Non-pigmented ciliary epithelial cell (primary cell): ENCODE data around the gene RAPGEF1.
"Not testable (repeated sequence)": the region's sequence is repeated elsewhere in the genome, so short reads cannot be mapped to it uniquely, and the experiment has no call there.

Source experiments
- DNase-seq: peaks from one replicate; pipeline ENCODE4 v3.0.0-alpha.2; 2010; ENCODE audit warnings: low read depth

The RAPGEF1 gene

DNA sequence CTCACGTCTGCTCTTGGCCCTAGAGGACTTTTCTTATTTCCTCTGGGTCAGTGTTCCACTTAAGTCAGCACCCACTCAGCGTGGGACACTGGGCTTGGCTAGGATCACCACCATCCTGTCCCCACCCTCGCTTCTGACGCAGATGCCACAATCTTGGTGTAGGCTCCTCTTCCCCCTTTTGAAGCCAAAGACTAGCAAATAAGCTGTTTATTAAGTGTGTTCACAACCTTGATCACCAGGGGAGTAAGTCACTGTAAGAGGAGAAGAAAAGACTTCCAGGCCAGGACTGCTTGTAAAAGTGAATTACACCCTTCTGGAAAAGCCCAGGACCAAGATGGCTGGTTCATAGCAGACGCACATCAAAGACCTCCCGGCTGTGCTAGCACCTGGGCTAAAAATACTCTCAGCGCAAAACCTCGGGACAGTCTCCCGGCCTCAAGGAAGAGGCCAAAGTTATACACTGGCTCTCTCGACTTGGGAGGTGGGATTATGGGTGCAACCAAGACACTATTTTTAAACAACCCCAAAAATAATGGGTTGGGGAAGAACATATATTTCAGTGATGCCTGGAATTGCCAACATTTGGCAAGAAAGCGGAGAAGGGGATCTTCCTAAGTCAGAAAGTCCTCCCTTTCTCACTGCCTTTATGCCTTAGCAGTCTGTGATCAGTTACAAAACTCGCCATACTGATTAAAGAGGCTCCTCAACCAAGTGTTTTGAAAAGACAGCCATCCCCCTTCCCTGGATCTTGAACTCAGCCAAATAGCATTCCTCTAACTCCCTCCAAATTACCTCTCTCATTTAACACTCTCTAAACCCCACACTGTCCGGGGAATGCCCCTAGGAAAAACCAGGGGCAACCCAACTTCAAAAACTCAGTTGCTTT lies 69.4 kb downstream of the RAPGEF1 start:
- no peak for DNase-seq

DNA sequence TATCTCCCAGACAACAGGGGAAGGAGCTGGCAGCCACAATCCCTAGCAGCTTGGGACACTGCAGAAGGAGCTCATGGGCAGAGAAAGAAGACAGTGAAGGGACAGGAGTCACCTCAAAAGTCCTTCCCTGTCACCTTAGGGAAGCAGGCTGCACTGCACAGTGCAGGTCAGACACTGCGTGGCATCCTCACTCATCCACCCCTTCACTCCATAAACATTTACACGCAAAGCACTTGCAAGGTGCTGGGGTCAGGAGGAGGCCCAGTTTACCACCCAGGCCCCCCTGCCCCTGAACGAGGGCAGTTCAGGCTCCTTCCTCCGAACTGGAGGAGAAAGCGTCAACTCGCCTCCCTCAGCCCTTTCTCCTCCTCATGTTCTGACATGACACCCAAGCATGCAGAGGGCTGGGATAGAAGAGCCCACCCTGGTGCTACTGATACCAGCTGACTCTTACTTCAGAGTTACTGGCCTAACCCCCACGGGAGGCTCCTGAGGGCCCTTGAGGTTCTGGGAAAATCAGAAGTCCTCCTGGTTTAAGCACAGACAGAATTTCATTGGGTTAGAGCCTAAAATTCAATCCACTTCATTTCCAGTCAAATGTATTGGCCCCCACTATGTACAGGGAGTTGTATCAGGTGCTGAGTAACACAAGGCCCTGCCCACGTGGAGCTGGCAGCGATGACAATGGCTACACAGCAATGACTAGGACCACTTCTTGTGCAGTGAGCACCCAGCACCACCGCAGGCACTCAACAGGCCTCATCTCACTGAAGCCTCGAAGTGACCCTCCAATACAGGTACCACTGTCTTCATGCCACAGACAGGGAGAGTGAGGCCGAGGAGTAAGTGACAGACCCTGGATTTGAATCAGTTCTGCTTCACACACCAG lies 70.4 kb downstream of the RAPGEF1 start:
- DNase-seq = no peak

- peak; percentile 41 for DNase-seq
Measured at GRCh38 chr9:131668439-131669268, 71.2 kb downstream of the RAPGEF1 start.

- no peak for DNase-seq
Measured at GRCh38 chr9:131668057-131668438, 71.8 kb downstream of the RAPGEF1 start.

DNA sequence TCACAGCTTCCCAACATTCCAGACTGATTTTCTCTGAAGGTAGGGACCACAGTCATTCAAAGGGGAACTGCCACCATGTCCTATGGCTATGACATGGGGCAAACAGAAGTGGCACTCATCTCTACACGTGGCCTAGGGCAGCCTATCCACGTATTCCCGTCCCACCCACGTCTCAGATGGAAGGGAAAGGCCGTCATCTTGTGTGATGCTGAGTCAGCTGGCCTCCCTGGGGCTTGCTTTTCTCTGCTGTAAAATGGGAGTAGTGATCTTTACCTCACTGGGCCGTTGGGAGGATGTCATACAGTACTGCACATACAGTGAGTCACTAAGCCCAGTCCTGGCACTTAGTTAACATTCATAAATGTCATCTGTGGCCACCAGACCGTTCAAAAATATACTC lies 72.3 kb downstream of the RAPGEF1 start:
- DNase-seq = no peak

GRCh38 chr9:131666774-131667173 lies 73.1 kb downstream of the RAPGEF1 start:
- DNase-seq = no peak

GRCh38 chr9:131666029-131666428 lies 73.8 kb downstream of the RAPGEF1 start:
- DNase-seq = no peak

- no peak for DNase-seq
Measured at GRCh38 chr9:131663288-131663687, 76.6 kb downstream of the RAPGEF1 start.

- DNase-seq = not testable (repeated sequence)
Measured at GRCh38 chr9:131662289-131662621, 77.6 kb downstream of the RAPGEF1 start.

- no peak for DNase-seq
Measured at GRCh38 chr9:131661568-131662288, 78.1 kb downstream of the RAPGEF1 start.

GRCh38 chr9:131660466-131661405 lies 79.1 kb downstream of the RAPGEF1 start:
- no peak for DNase-seq

DNA sequence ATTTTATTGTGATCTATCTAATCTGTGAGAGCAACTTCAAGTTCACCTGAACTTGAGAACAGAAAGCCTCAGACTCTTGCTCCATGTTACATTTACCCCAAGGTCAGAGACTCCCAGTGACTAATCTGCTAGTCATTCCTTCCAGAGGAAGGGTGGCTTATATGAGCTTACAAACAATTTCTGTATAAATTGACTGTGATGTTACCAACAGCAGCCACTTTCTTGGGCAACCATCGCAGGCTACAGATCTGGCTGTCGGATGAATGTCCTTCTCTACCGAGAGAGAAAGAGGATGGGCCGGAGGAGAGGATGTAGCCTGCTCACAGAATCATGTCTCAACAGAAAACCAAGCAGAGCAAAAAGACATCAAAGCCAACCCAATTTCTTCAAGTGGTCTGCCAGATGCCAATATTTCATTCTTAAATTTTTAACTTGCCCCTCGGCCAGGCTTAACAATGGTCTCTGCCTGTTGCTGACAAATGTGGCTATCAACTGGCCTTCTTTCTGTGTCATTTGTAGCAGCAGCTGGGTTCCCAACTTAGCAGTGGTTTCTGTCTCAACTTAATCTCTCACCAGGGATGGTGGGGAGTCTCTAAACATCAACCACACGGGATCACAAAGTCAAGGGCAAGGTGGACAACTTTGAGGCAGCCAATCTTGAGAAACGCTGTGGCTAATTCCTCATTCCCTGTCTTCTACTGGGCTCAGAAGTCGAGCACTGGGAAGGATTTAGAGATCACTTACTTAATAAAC lies 81.3 kb downstream of the RAPGEF1 start:
- peak; percentile 82 for DNase-seq

DNA sequence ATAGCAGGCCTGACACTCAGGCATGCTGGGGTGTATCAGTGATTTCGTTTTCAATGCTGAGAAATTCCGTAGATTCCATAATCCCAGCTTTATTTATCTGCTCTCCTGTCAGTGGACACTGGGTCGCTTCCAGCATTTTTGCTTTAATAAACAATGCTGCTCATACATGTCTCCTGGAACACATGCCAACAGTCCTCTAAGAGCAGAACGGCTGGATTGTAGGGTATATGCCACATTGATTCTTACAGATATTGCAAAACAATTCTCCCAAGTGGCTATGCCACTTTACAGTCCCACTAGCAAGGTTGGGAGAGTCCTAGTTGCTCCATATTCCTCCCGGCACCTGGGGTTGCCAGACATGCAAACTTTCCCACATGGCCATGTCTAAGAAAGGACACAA lies 81.9 kb downstream of the RAPGEF1 start:
- DNase-seq = no peak

- DNase-seq = no peak
Measured at GRCh38 chr9:131657456-131657855, 82.4 kb downstream of the RAPGEF1 start.

- no peak for DNase-seq
Measured at GRCh38 chr9:131657037-131657377, 82.9 kb downstream of the RAPGEF1 start.

DNA sequence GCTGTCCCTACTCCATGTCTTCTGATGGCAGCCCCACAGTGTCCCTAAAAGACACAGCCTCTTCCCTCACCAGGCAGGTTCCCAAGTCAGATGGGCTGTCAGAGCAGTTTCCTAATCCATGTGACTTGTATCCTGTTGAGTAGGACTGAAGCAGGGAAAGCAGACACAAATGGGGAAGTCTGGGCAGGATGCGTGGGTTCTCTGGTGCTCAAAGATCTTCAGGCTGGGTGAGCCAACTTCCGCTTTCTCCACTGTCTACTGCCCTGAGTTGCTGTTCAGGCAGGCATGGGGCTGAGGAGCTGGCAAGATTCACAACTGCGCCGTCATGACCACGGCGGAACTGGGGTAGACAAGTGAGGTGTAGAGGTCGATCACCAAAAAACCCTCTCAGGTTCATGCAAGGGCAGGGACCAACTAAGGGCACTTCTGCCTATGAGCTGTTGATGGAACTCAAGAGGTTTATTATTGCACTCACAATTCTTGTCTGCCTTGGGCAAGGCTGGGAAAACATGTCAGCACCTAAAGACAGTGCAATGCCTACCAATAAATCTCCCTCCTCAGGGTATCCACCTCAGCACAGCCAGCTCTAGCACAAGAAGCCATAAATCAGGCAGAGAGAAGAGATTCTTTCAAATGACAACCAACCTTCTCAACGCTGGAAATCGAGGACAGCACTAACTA lies 83.4 kb downstream of the RAPGEF1 start:
- no peak for DNase-seq

DNA sequence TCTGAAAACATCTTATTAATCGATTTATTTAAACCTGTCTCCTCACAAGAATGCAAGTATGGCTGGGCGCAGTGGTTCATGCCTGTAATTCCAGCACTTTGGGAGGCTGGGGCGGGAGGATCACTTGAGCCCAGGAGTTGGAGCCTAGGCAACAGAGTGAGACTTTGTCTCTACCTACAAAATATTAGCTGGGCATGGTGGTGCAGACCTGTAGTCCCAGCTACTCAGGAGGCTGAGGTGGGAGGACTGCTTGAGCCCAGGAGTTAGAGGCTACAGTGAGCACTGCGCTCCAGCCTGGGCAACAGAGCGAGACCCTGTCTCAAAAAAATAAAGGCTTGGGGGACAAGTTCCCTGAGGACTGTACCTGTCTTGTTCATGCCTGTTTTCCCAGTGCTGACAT lies 85.5 kb downstream of the RAPGEF1 start:
- not testable (repeated sequence) for DNase-seq

DNA sequence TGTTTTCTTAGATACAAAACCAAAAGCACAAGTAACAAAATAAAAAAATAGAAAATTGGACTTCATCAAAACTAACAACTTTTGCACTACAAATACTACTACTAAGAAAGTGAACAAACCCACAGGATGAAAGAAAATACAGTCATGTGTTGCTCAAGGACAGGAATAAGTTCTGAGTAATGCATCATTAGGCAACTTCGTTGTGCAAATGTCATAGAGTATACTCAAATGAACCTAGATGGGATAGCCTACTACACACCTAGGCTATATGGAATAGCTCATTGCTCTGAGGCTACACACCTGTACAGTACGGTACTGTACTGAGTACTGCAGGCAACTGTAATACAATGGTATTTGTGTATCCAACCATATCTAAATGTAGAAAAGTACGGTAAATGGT lies 88.3 kb downstream of the RAPGEF1 start:
- DNase-seq = no peak

DNA sequence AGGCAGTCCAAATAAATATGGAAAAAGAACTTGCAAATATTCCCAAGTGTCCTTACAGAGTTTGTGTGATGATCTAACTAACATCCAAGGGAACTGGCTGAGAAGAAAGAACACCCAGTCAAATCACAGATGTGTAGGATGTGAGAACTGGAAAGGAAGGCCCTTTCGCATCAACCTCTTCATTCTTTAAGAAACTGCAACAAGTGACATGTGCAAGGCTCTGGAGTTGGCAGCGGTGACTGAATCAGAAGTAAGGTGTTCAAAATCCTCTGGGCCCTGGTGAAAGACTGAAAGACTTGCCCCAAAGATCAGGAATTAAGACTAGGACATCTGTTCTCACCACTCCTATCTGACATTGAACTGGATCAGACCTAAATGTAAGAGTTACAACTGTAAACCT lies 88.7 kb downstream of the RAPGEF1 start:
- no peak for DNase-seq
